ENCODE results near the gene RAI1.

DNA sequence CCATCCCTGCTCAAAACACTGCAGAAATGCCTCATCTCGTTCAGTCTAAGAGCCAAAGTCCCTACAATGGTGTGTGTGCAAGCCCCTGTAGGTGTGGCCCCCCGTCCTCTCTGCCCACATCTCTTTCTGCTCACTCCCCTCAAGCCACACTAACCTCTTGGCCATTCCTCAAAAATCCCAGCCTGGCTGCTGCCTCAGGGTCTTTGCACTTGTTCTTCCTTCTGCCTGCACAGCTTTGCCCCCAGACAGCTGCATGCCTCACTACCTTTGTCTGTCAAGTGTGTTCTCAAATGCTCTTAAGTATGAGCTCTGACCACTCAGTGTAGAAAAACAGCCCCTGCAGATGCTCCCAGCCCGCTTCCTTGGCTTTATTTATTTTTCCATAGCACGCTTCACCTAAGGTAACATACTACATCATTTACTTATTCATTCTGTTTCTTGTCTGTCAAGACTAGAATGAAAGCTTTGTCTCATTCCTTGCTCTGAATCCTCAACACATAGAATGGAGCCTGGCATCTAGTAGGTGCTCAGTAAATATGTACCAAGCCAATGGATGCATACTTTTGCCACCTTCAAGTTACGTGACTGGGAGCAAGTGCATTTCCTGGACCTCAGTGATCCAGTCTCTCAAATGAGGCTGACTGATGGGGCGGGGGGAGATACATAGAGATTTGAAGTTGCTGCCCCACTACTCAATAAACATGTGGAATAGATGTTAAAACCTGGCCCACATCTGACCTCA lies 38.1 kb downstream of the RAI1 start:
- TF ChIP-seq, protein P1, sequence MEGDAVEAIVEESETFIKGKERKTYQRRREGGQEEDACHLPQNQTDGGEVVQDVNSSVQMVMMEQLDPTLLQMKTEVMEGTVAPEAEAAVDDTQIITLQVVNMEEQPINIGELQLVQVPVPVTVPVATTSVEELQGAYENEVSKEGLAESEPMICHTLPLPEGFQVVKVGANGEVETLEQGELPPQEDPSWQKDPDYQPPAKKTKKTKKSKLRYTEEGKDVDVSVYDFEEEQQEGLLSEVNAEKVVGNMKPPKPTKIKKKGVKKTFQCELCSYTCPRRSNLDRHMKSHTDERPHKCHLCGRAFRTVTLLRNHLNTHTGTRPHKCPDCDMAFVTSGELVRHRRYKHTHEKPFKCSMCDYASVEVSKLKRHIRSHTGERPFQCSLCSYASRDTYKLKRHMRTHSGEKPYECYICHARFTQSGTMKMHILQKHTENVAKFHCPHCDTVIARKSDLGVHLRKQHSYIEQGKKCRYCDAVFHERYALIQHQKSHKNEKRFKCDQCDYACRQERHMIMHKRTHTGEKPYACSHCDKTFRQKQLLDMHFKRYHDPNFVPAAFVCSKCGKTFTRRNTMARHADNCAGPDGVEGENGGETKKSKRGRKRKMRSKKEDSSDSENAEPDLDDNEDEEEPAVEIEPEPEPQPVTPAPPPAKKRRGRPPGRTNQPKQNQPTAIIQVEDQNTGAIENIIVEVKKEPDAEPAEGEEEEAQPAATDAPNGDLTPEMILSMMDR (IDR thresholded peaks at IDR 0.05): no peak
- TF ChIP-seq POLR2A (IDR thresholded peaks at IDR 0.05): no peak
- TF ChIP-seq EP300 (IDR thresholded peaks at IDR 0.05): no peak
- TF ChIP-seq POLR2AphosphoS5 (IDR thresholded peaks at IDR 0.05): no peak

All from sigmoid colon (tissue), 4 donors.